NCI-H1048 (cell line): ENCODE data around the gene TRAPPC8.
"Not testable (repeated sequence)": the region's sequence is repeated elsewhere in the genome, so short reads cannot be mapped to it uniquely, and the experiment has no call there.

Experiments
- DNase-seq: peaks from one replicate; lab custom pipeline; 2025; lab: John Stamatoyannopoulos, UW

TRAPPC8 gene

GRCh38 chr18:31857526-31858106, 85.3 kb downstream of the TRAPPC8 start:
- DNase-seq = no peak

GRCh38 chr18:31850844-31851243, 92.1 kb downstream of the TRAPPC8 start:
- no peak for DNase-seq

GRCh38 chr18:31840499-31840898, 102.4 kb downstream of the TRAPPC8 start:
- DNase-seq = no peak

- no peak for DNase-seq
These were observed 105.0 kb downstream of the TRAPPC8 start for GRCh38 chr18:31837879-31838278.

GRCh38 chr18:31835528-31836133, 107.3 kb downstream of the TRAPPC8 start:
- no peak for DNase-seq

GRCh38 chr18:31831903-31832302, 111.0 kb downstream of the TRAPPC8 start:
- no peak for DNase-seq

- no peak for DNase-seq
These were observed 112.2 kb downstream of the TRAPPC8 start for GRCh38 chr18:31830686-31831085.

GRCh38 chr18:31828613-31829012, 114.3 kb downstream of the TRAPPC8 start:
- no peak for DNase-seq

GRCh38 chr18:31826673-31827325, 116.1 kb downstream of the TRAPPC8 start:
- not testable (repeated sequence) for DNase-seq

GRCh38 chr18:31825772-31826171, 117.2 kb downstream of the TRAPPC8 start:
- DNase-seq = no peak

- DNase-seq = no peak
These were observed 121.3 kb downstream of the TRAPPC8 start for GRCh38 chr18:31821545-31822171.

GRCh38 chr18:31819925-31820229, 123.1 kb downstream of the TRAPPC8 start:
- no peak for DNase-seq

- peak; percentile 12 for DNase-seq
These were observed 123.6 kb downstream of the TRAPPC8 start for GRCh38 chr18:31819106-31819924.

GRCh38 chr18:31814132-31814531, 128.8 kb downstream of the TRAPPC8 start:
- DNase-seq = no peak

GRCh38 chr18:31810336-31811130, 132.4 kb downstream of the TRAPPC8 start:
- DNase-seq = not testable (repeated sequence)

GRCh38 chr18:31809049-31809448, 133.9 kb downstream of the TRAPPC8 start:
- not testable (repeated sequence) for DNase-seq

- no peak for DNase-seq
These were observed 141.8 kb downstream of the TRAPPC8 start for GRCh38 chr18:31801078-31801477.

GRCh38 chr18:31799257-31799656, 143.7 kb downstream of the TRAPPC8 start:
- DNase-seq = not testable (repeated sequence)

- no peak for DNase-seq
These were observed 144.5 kb downstream of the TRAPPC8 start for GRCh38 chr18:31798399-31798798.

GRCh38 chr18:31795747-31796146, 147.2 kb downstream of the TRAPPC8 start:
- no peak for DNase-seq

GRCh38 chr18:31793531-31793930, 149.4 kb downstream of the TRAPPC8 start:
- DNase-seq = no peak

- no peak for DNase-seq
These were observed 150.4 kb downstream of the TRAPPC8 start for GRCh38 chr18:31792580-31792911.
